Tibial artery (tissue), 4 donors: ENCODE measurements around the gene MT1H.
"Not testable (repeated sequence)": the region's sequence is repeated elsewhere in the genome, so short reads cannot be mapped to it uniquely, and the experiment has no call there.

ENCODE experiments used
- DNase-seq, 2 donors: peaks; one replicate each; pipeline ENCODE4 v3.0.0-alpha.2; 2019
- H3K27ac ChIP-seq, 2 donors: fragments of 200-600 bp; sonication (generic) in 1 of 2; 1 replicate in 1 of 2; 2 replicates in 1 of 2; pipeline ENCODE4 v1.5.1; 2018 to 2019; ENCODE audit warnings: mild to moderate bottlenecking in 1 of 2
- H3K27me3 ChIP-seq, 2 donors: fragments of 200-600 bp; sonication (generic) in 1 of 2; one replicate each; pipeline versions ENCODE4 v1.5.1 to v1.6.0; 2016 to 2019
- H3K36me3 ChIP-seq, 3 donors: fragments of 200-600 bp; sonication (generic) in 2 of 3; one replicate each; pipeline ENCODE4 v1.5.1; 2016 to 2019; ENCODE audit warnings: mild to moderate bottlenecking in 2 of 3
- H3K4me1 ChIP-seq, 4 donors: fragments of 200-600 bp; sonication (generic) in 2 of 4; 1 replicate in 3 of 4; 2 replicates in 1 of 4; pipeline ENCODE4 v1.5.1; 2016 to 2019
- H3K4me3 ChIP-seq, 2 donors: fragments of 200-600 bp; sonication (generic) in 1 of 2; 1 replicate in 1 of 2; 2 replicates in 1 of 2; pipeline ENCODE4 v1.5.1; 2018 to 2019; ENCODE audit warnings: mild to moderate bottlenecking in 2 of 2
- H3K9me3 ChIP-seq, 3 donors: fragments of 200-600 bp; sonication (generic) in 1 of 3; one replicate each; pipeline ENCODE4 v1.5.1; 2016 to 2019
- intact Hi-C: fragments of 100-400 bp; cut with DNase I; formaldehyde crosslinking; loops from one replicate; pipeline ENCODE4 v1.15.0; 2023; ENCODE audit warnings: low total_unique reads
- TF ChIP-seq, protein P1 (sequence below), 2 experiments: fragments of 200-600 bp in 1 of 2; fragments of 450-650 bp in 1 of 2; IDR thresholded peaks; one replicate each; pipeline ENCODE4 v1.5.1; 2017 to 2019; ENCODE audit warnings: antibody characterized with exemption in 2 of 2, mild to moderate bottlenecking in 1 of 2, moderate library complexity in 1 of 2

The MT1H gene

GRCh38 chr16:56672761-56673536 is 3.3 kb downstream of the MT1H start:
- Histone ChIP-seq H3K36me3 (no peaks in the 10 kb centered on the region), H3K9me3 (no peaks in the 10 kb centered on the region), H3K27me3 (peaks cover 3 to 72% of the 10 kb centered on the region in 2 donors), H3K4me3 (no peak overlapping the region), H3K4me1 (peaks cover 0 to 27% (median 18%) of the 10 kb centered on the region in 4 donors), H3K27ac (no peak overlapping the region)
- TF ChIP-seq, protein P1, sequence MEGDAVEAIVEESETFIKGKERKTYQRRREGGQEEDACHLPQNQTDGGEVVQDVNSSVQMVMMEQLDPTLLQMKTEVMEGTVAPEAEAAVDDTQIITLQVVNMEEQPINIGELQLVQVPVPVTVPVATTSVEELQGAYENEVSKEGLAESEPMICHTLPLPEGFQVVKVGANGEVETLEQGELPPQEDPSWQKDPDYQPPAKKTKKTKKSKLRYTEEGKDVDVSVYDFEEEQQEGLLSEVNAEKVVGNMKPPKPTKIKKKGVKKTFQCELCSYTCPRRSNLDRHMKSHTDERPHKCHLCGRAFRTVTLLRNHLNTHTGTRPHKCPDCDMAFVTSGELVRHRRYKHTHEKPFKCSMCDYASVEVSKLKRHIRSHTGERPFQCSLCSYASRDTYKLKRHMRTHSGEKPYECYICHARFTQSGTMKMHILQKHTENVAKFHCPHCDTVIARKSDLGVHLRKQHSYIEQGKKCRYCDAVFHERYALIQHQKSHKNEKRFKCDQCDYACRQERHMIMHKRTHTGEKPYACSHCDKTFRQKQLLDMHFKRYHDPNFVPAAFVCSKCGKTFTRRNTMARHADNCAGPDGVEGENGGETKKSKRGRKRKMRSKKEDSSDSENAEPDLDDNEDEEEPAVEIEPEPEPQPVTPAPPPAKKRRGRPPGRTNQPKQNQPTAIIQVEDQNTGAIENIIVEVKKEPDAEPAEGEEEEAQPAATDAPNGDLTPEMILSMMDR (IDR thresholded peaks at IDR 0.05): no peak
- intact Hi-C loops: no loop called here
- DNase-seq: no peak

DNA sequence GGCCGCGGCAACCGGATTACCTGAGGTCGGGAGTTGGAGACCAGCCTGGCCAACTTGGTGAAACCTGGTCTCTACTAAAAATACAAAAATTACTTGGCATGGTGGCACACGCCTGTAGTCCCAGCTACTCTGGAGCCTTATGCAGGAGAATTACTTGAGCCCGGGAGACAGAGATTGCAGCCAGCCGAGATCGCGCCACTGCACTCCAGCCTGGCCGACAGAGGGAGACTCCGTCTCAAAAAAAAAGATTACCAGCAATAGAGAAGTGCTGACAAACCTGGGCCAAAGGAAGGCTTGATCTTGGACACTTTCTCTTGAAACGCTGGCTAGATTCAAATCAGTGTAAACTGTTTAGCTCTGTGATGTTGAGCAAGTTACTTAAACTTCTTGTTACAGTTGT is 4.3 kb downstream of the MT1H start:
- TF ChIP-seq, protein P1 (IDR thresholded peaks at IDR 0.05): peak; percentile 62 to 73
- intact Hi-C loops: no loop called here
- Histone ChIP-seq H3K9me3 (no peaks in the 10 kb centered on the region), H3K27me3 (peaks cover 3 to 63% of the 10 kb centered on the region in 2 donors), H3K4me3 (no peak overlapping the region), H3K27ac (no peak overlapping the region), H3K36me3 (no peaks in the 10 kb centered on the region), H3K4me1 (peaks cover 0 to 21% (median 14%) of the 10 kb centered on the region in 4 donors)
- no peak for DNase-seq

GRCh38 chr16:56674570-56674969 is 5.0 kb downstream of the MT1H start:
- H3K4me3 ChIP-seq, H3K27ac ChIP-seq, H3K9me3 ChIP-seq, H3K36me3 ChIP-seq, intact Hi-C loops, DNase-seq: not testable (repeated sequence)
- Histone ChIP-seq H3K4me1 (peaks cover 0 to 15% (median 10%) of the 10 kb centered on the region in 4 donors), H3K27me3 (peaks cover 0 to 56% of the 10 kb centered on the region in 2 donors)

GRCh38 chr16:56675685-56676210 is 6.1 kb downstream of the MT1H start:
- no peaks in the 10 kb centered on the region for H3K9me3 ChIP-seq
- no peak for DNase-seq
- peaks cover 0 to 10% (median 9%) of the 10 kb centered on the region in 4 donors for H3K4me1 ChIP-seq
- intact Hi-C loops: no loop called here
- no peak overlapping the region for H3K27ac ChIP-seq
- H3K27me3 ChIP-seq: peaks cover 0 to 44% of the 10 kb centered on the region in 2 donors
- peak overlapping the region in 1 of 2 donors; percentile 3 for H3K4me3 ChIP-seq
- TF ChIP-seq, protein P1 (IDR thresholded peaks at IDR 0.05): no peak
- H3K36me3 ChIP-seq: no peaks in the 10 kb centered on the region

DNA sequence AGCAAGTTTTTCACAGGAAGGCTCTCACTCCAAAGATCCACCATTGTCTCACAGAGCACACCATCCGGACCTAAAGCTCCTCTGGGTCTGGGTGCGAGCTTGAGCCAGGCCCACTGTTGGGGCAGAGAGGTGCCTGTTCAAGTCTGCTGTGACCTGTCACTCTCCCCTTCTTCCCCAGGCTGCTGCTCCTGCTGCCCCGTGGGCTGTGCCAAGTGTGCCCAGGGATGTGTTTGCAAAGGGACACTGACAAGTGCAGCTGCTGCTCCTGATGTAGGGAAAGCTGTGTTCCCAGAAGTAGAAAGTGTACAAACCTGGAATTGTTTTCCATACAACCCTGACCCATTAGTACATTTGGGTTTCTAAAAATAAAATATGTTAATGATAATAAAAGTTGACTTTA is 7.9 kb downstream of the MT1H start:
- Histone ChIP-seq H3K4me1 (peaks cover 0 to 18% (median 9%) of the 10 kb centered on the region in 4 donors), H3K4me3 (no peak overlapping the region), H3K27ac (no peak overlapping the region), H3K27me3 (peaks cover 0 to 32% of the 10 kb centered on the region in 2 donors), H3K9me3 (no peaks in the 10 kb centered on the region), H3K36me3 (no peaks in the 10 kb centered on the region)
- intact Hi-C loops: no loop called here
- DNase-seq: no peak
- TF ChIP-seq, protein P1 (IDR thresholded peaks at IDR 0.05): no peak

DNA sequence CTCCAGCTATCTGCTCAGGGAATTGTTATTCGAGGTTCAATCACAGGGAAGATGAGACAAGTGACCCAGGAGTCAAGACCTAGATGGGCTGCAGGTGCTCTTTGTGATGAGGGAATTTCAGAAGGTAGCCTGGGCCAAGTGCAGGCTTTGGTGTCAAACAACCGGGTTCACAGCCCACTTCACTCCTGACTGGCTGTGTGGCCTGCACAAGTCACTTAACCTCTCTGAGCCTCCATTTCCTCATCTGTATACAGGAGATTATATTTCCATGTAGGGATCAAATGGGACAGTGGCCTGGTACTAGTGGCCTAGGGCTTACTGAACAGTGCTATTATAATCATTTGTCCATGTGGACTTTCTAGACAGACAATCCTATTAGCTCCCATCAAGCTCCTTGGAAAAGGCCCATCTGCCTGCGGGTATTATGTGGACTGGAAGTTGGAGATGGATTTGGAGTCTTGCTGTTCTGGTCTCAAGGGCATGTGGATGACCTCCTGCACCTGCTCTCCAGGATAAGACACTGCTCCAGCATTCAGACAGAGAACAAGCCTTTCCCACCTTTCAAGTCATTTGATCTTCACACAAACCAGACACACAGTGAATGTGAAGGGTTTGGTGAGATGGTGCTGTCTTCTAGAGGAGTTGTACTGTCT is 9.6 kb downstream of the MT1H start:
- Histone ChIP-seq H3K27ac (no peak overlapping the region), H3K9me3 (no peaks in the 10 kb centered on the region), H3K4me1 (peaks cover 0 to 29% (median 8%) of the 10 kb centered on the region in 4 donors), H3K27me3 (peaks cover 0 to 20% of the 10 kb centered on the region in 2 donors), H3K36me3 (peaks cover 6 to 7% (median 6%) of the 10 kb centered on the region in 3 donors), H3K4me3 (no peak overlapping the region)
- intact Hi-C loops: no loop called here
- peak in 1 of 2 donors; percentile 44 for DNase-seq
- TF ChIP-seq, protein P1 (IDR thresholded peaks at IDR 0.05): no peak
